Activated T-cell treated with anti-CD3 and anti-CD28 coated beads, Interleukin-2, amount 50 U/mL, for 4 hours (primary cell): ENCODE measurements around the gene CTDNEP1. TPM values are rescaled to one million over a fixed set of nuclear protein-coding genes. Genes with fewer than 3 reads are reported as not detected.
A peak's percentile ranks its signal among the peaks of the same experiment; 100 is the strongest.

Source experiments
- ATAC-seq, 2 donors: fragments of 200-7000 bp; cut with Tn5 transposase; one replicate each; pipeline ENCODE4 v1.10.0; 2021
- DNase-seq: peaks from one replicate; pipeline ENCODE4 v3.0.0-alpha.2; 2020
- H3K27me3 Mint-ChIP-seq: one replicate; pipeline ENCODE4 v1.8.0; 2021; ENCODE audit warnings: low read depth, mixed read lengths
- H3K36me3 Mint-ChIP-seq: one replicate; pipeline ENCODE4 v1.8.0; 2022; ENCODE audit warnings: mixed read lengths; ENCODE audit not compliant: insufficient read depth
- H3K4me1 Mint-ChIP-seq: one replicate; pipeline ENCODE4 v1.8.0; 2021; ENCODE audit warnings: low read depth, mixed read lengths
- H3K4me3 Mint-ChIP-seq: one replicate; pipeline ENCODE4 v1.8.0; 2021; ENCODE audit warnings: mild to moderate bottlenecking, moderate library complexity, mixed read lengths
- H3K9me3 Mint-ChIP-seq: one replicate; pipeline ENCODE4 v1.8.0; 2021; ENCODE audit warnings: mixed read lengths
- total RNA-seq, 3 donors: library from RNA; stranded (reverse); gene quantifications; one replicate each; pipeline ENCODE4 v1.2.1, GENCODE V29; 2021

Gene CTDNEP1
- total RNA-seq, 3 donors from 2014 or later: 190 to 210 (median 196) TPM

- Mint-ChIP-seq H3K9me3 (no peaks in the 10 kb centered on the region), H3K27me3 (peaks cover 20% of the 10 kb centered on the region), H3K4me1 (peaks cover 26% of the 10 kb centered on the region), H3K36me3 (peaks cover 7% of the 10 kb centered on the region), H3K4me3 (peak overlapping the region; percentile 54)
- no peak for DNase-seq
- ATAC-seq: peak; percentile 50 to 53
Observed at GRCh38 chr17:7260651-7261378, 9.3 kb upstream of the CTDNEP1 start.

GRCh38 chr17:7260151-7260550, 8.6 kb upstream of the CTDNEP1 start:
- Mint-ChIP-seq H3K4me3 (peak overlapping the region; percentile 11), H3K27me3 (peaks cover 18% of the 10 kb centered on the region), H3K36me3 (peaks cover 7% of the 10 kb centered on the region), H3K9me3 (no peaks in the 10 kb centered on the region), H3K4me1 (peaks cover 26% of the 10 kb centered on the region)
- DNase-seq: no peak
- no peak for ATAC-seq

- DNase-seq: no peak
- peaks cover 12% of the 10 kb centered on the region for H3K36me3 Mint-ChIP-seq
- no peaks in the 10 kb centered on the region for H3K9me3 Mint-ChIP-seq
- H3K4me3 Mint-ChIP-seq: no peak overlapping the region
- peaks cover 16% of the 10 kb centered on the region for H3K27me3 Mint-ChIP-seq
- no peak for ATAC-seq
- H3K4me1 Mint-ChIP-seq: peaks cover 28% of the 10 kb centered on the region
Observed at GRCh38 chr17:7259555-7259889, 8.0 kb upstream of the CTDNEP1 start.

- no peak for DNase-seq
- H3K27me3 Mint-ChIP-seq: peaks cover 11% of the 10 kb centered on the region
- ATAC-seq: no peak
- no peak overlapping the region for H3K4me3 Mint-ChIP-seq
- H3K9me3 Mint-ChIP-seq: no peaks in the 10 kb centered on the region
- H3K4me1 Mint-ChIP-seq: peaks cover 27% of the 10 kb centered on the region
- H3K36me3 Mint-ChIP-seq: peaks cover 13% of the 10 kb centered on the region
Observed at GRCh38 chr17:7258731-7259554, 7.4 kb upstream of the CTDNEP1 start.

GRCh38 chr17:7256766-7257456, 5.4 kb upstream of the CTDNEP1 start:
- Mint-ChIP-seq H3K9me3 (no peaks in the 10 kb centered on the region), H3K27me3 (no peaks in the 10 kb centered on the region), H3K4me1 (peaks cover 20% of the 10 kb centered on the region), H3K4me3 (no peak overlapping the region), H3K36me3 (peaks cover 20% of the 10 kb centered on the region)
- ATAC-seq (no peak), DNase-seq (no peak)

GRCh38 chr17:7254511-7254910, 3.0 kb upstream of the CTDNEP1 start:
- peaks cover 26% of the 10 kb centered on the region for H3K4me1 Mint-ChIP-seq
- H3K27me3 Mint-ChIP-seq: no peaks in the 10 kb centered on the region
- no peak overlapping the region for H3K4me3 Mint-ChIP-seq
- H3K36me3 Mint-ChIP-seq: peaks cover 20% of the 10 kb centered on the region
- H3K9me3 Mint-ChIP-seq: no peaks in the 10 kb centered on the region
- DNase-seq (no peak), ATAC-seq (no peak)

GRCh38 chr17:7253082-7253481, 1.5 kb upstream of the CTDNEP1 start:
- no peak for ATAC-seq
- Mint-ChIP-seq H3K9me3 (no peaks in the 10 kb centered on the region), H3K36me3 (peaks cover 20% of the 10 kb centered on the region), H3K27me3 (no peaks in the 10 kb centered on the region), H3K4me1 (peaks cover 34% of the 10 kb centered on the region), H3K4me3 (peak overlapping the region; percentile 97)
- DNase-seq: no peak

GRCh38 chr17:7252176-7253043, 876 bp upstream of the CTDNEP1 start, which contains the start of gene ELP5:
ELP5 (plus strand) TSS chr17:7252215; CDS start chr17:7252551, 336 bp downstream.
- H3K4me3 Mint-ChIP-seq: peak within 1 kb of the TSS; percentile 97
- DNase-seq: peak; percentile 76
- no peaks in the 10 kb centered on the region for H3K27me3 Mint-ChIP-seq
- H3K9me3 Mint-ChIP-seq: no peaks in the 10 kb centered on the region
- ATAC-seq: peak; percentile 57 to 63
- H3K4me1 Mint-ChIP-seq: peaks cover 34% of the 10 kb centered on the region
- H3K36me3 Mint-ChIP-seq: peaks cover 20% of the 10 kb centered on the region

GRCh38 chr17:7250695-7251627, 573 bp downstream of the CTDNEP1 start:
- Mint-ChIP-seq H3K9me3 (no peaks in the 10 kb centered on the region), H3K27me3 (no peaks in the 10 kb centered on the region), H3K4me3 (peak overlapping the region; percentile 97), H3K36me3 (peaks cover 20% of the 10 kb centered on the region), H3K4me1 (peaks cover 38% of the 10 kb centered on the region)
- no peak for DNase-seq
- peak; percentile 12 to 25 for ATAC-seq

- Mint-ChIP-seq H3K4me1 (peaks cover 38% of the 10 kb centered on the region), H3K9me3 (no peaks in the 10 kb centered on the region), H3K36me3 (peaks cover 21% of the 10 kb centered on the region), H3K27me3 (no peaks in the 10 kb centered on the region), H3K4me3 (peak overlapping the region; percentile 97)
- no peak for DNase-seq
- no peak for ATAC-seq
Observed at GRCh38 chr17:7249830-7250229, 1.7 kb downstream of the CTDNEP1 start.

GRCh38 chr17:7249214-7249613, 2.3 kb downstream of the CTDNEP1 start:
- DNase-seq: no peak
- Mint-ChIP-seq H3K4me1 (peaks cover 36% of the 10 kb centered on the region), H3K36me3 (peaks cover 21% of the 10 kb centered on the region)

GRCh38 chr17:7248796-7249195, 2.7 kb downstream of the CTDNEP1 start:
- Mint-ChIP-seq H3K36me3 (peaks cover 21% of the 10 kb centered on the region), H3K4me3 (peak overlapping the region; percentile 97), H3K9me3 (no peaks in the 10 kb centered on the region), H3K27me3 (no peaks in the 10 kb centered on the region), H3K4me1 (peaks cover 34% of the 10 kb centered on the region)
- ATAC-seq: no peak
- no peak for DNase-seq

More at GRCh38 chr17:7249214-7249613, 2.3 kb downstream of the CTDNEP1 start:
- no peaks in the 10 kb centered on the region for H3K27me3 Mint-ChIP-seq
- peak overlapping the region; percentile 97 for H3K4me3 Mint-ChIP-seq
- ATAC-seq: no peak
- no peaks in the 10 kb centered on the region for H3K9me3 Mint-ChIP-seq

- H3K27me3 Mint-ChIP-seq: no peaks in the 10 kb centered on the region
- peaks cover 37% of the 10 kb centered on the region for H3K4me1 Mint-ChIP-seq
- H3K9me3 Mint-ChIP-seq: no peaks in the 10 kb centered on the region
- ATAC-seq (no peak), DNase-seq (no peak)
- peaks cover 18% of the 10 kb centered on the region for H3K36me3 Mint-ChIP-seq
- H3K4me3 Mint-ChIP-seq: no peak overlapping the region
Observed at GRCh38 chr17:7246779-7247178, 4.8 kb downstream of the CTDNEP1 start.
